ENCODE data around the gene SMARCA2.
A peak's percentile ranks its signal among the peaks of the same experiment; 100 is the strongest.

Gene SMARCA2

GRCh38 chr9:2013743-2014475, 1.2 kb upstream of the SMARCA2 start:
- peaks cover 6% of the 10 kb centered on the region for H3K4me1 ChIP-seq (ENCODE audit: control insufficient read depth, insufficient read depth, low read length, poor library complexity, severe bottlenecking)
- peak overlapping the region; percentile 83 for H3K4me3 ChIP-seq (ENCODE audit: insufficient read depth, low read depth, low read length, poor library complexity, severe bottlenecking)
- H3K9me3 ChIP-seq (ENCODE audit: control insufficient read depth, low read length), result no peaks in the 10 kb centered on the region
- H3K27ac ChIP-seq (ENCODE audit: insufficient read depth, low read length, poor library complexity, severe bottlenecking), result no peak overlapping the region
- H3K27me3 ChIP-seq (replicated peaks; ENCODE audit: control insufficient read depth, insufficient read depth, low read length, poor library complexity, severe bottlenecking), result no peaks in the 10 kb centered on the region
- no peak for DNase-seq
- no peaks in the 10 kb centered on the region for H3K36me3 ChIP-seq (ENCODE audit: control insufficient read depth, insufficient read depth, low read length)

- DNase-seq, result peak; percentile 17 to 38 (median 35)
- H3K27ac ChIP-seq (ENCODE audit: insufficient read depth, low read length, poor library complexity, severe bottlenecking), result peak overlapping the region; percentile 88
- H3K9me3 ChIP-seq (ENCODE audit: control insufficient read depth, low read length), result no peaks in the 10 kb centered on the region
These were observed 647 bp downstream of the SMARCA2 start for GRCh38 chr9:2015581-2016407.

GRCh38 chr9:2016408-2017330, 1.5 kb downstream of the SMARCA2 start:
- H3K4me1 ChIP-seq (ENCODE audit: control insufficient read depth, insufficient read depth, low read length, poor library complexity, severe bottlenecking), result peaks cover 24% of the 10 kb centered on the region
- no peaks in the 10 kb centered on the region for H3K36me3 ChIP-seq (ENCODE audit: control insufficient read depth, insufficient read depth, low read length)
- H3K27me3 ChIP-seq (replicated peaks; ENCODE audit: control insufficient read depth, insufficient read depth, low read length, poor library complexity, severe bottlenecking), result no peaks in the 10 kb centered on the region
- H3K27ac ChIP-seq (ENCODE audit: insufficient read depth, low read length, poor library complexity, severe bottlenecking), result peak overlapping the region; percentile 88
- peak overlapping the region; percentile 92 for H3K4me3 ChIP-seq (ENCODE audit: insufficient read depth, low read depth, low read length, poor library complexity, severe bottlenecking)
- DNase-seq, result peak; percentile 52 to 66 (median 63)
- no peaks in the 10 kb centered on the region for H3K9me3 ChIP-seq (ENCODE audit: control insufficient read depth, low read length)

More at GRCh38 chr9:2015581-2016407, 647 bp downstream of the SMARCA2 start:
- peak overlapping the region; percentile 92 for H3K4me3 ChIP-seq (ENCODE audit: insufficient read depth, low read depth, low read length, poor library complexity, severe bottlenecking)
- peaks cover 16% of the 10 kb centered on the region for H3K4me1 ChIP-seq (ENCODE audit: control insufficient read depth, insufficient read depth, low read length, poor library complexity, severe bottlenecking)
- no peaks in the 10 kb centered on the region for H3K36me3 ChIP-seq (ENCODE audit: control insufficient read depth, insufficient read depth, low read length)
- H3K27me3 ChIP-seq (replicated peaks; ENCODE audit: control insufficient read depth, insufficient read depth, low read length, poor library complexity, severe bottlenecking), result no peaks in the 10 kb centered on the region

- Histone ChIP-seq H3K36me3 (ENCODE audit: control insufficient read depth, insufficient read depth, low read length) (no peaks in the 10 kb centered on the region), H3K4me1 (ENCODE audit: control insufficient read depth, insufficient read depth, low read length, poor library complexity, severe bottlenecking) (peaks cover 33% of the 10 kb centered on the region)
- DNase-seq, result peak; percentile 74 to 78 (median 75)
These were observed 2.4 kb downstream of the SMARCA2 start for GRCh38 chr9:2017331-2018161.

GRCh38 chr9:2018162-2018643, 3.1 kb downstream of the SMARCA2 start:
- Histone ChIP-seq H3K36me3 (ENCODE audit: control insufficient read depth, insufficient read depth, low read length) (no peaks in the 10 kb centered on the region), H3K4me3 (ENCODE audit: insufficient read depth, low read depth, low read length, poor library complexity, severe bottlenecking) (peak overlapping the region; percentile 92), H3K9me3 (ENCODE audit: control insufficient read depth, low read length) (no peaks in the 10 kb centered on the region), H3K4me1 (ENCODE audit: control insufficient read depth, insufficient read depth, low read length, poor library complexity, severe bottlenecking) (peaks cover 39% of the 10 kb centered on the region), H3K27me3 (replicated peaks; ENCODE audit: control insufficient read depth, insufficient read depth, low read length, poor library complexity, severe bottlenecking) (no peaks in the 10 kb centered on the region), H3K27ac (ENCODE audit: insufficient read depth, low read length, poor library complexity, severe bottlenecking) (peak overlapping the region; percentile 88)
- DNase-seq, result no peak

More at GRCh38 chr9:2017331-2018161, 2.4 kb downstream of the SMARCA2 start:
- H3K27me3 ChIP-seq (replicated peaks; ENCODE audit: control insufficient read depth, insufficient read depth, low read length, poor library complexity, severe bottlenecking), result no peaks in the 10 kb centered on the region
- H3K4me3 ChIP-seq (ENCODE audit: insufficient read depth, low read depth, low read length, poor library complexity, severe bottlenecking), result peak overlapping the region; percentile 92
- peak overlapping the region; percentile 88 for H3K27ac ChIP-seq (ENCODE audit: insufficient read depth, low read length, poor library complexity, severe bottlenecking)
- H3K9me3 ChIP-seq (ENCODE audit: control insufficient read depth, low read length), result no peaks in the 10 kb centered on the region

- H3K27me3 ChIP-seq (replicated peaks; ENCODE audit: control insufficient read depth, insufficient read depth, low read length, poor library complexity, severe bottlenecking), result no peaks in the 10 kb centered on the region
- no peak for DNase-seq
- no peaks in the 10 kb centered on the region for H3K9me3 ChIP-seq (ENCODE audit: control insufficient read depth, low read length)
- H3K36me3 ChIP-seq (ENCODE audit: control insufficient read depth, insufficient read depth, low read length), result no peaks in the 10 kb centered on the region
- peaks cover 47% of the 10 kb centered on the region for H3K4me1 ChIP-seq (ENCODE audit: control insufficient read depth, insufficient read depth, low read length, poor library complexity, severe bottlenecking)
- H3K4me3 ChIP-seq (ENCODE audit: insufficient read depth, low read depth, low read length, poor library complexity, severe bottlenecking), result peak overlapping the region; percentile 92
- peak overlapping the region; percentile 88 for H3K27ac ChIP-seq (ENCODE audit: insufficient read depth, low read length, poor library complexity, severe bottlenecking)
These were observed 3.8 kb downstream of the SMARCA2 start for GRCh38 chr9:2018764-2019558.

GRCh38 chr9:2019723-2020122, 4.6 kb downstream of the SMARCA2 start:
- no peak for DNase-seq
- no peaks in the 10 kb centered on the region for H3K27me3 ChIP-seq (replicated peaks; ENCODE audit: control insufficient read depth, insufficient read depth, low read length, poor library complexity, severe bottlenecking)
- peaks cover 54% of the 10 kb centered on the region for H3K4me1 ChIP-seq (ENCODE audit: control insufficient read depth, insufficient read depth, low read length, poor library complexity, severe bottlenecking)
- H3K4me3 ChIP-seq (ENCODE audit: insufficient read depth, low read depth, low read length, poor library complexity, severe bottlenecking), result no peak overlapping the region
- H3K27ac ChIP-seq (ENCODE audit: insufficient read depth, low read length, poor library complexity, severe bottlenecking), result no peak overlapping the region
- no peaks in the 10 kb centered on the region for H3K9me3 ChIP-seq (ENCODE audit: control insufficient read depth, low read length)
- H3K36me3 ChIP-seq (ENCODE audit: control insufficient read depth, insufficient read depth, low read length), result no peaks in the 10 kb centered on the region

DNA sequence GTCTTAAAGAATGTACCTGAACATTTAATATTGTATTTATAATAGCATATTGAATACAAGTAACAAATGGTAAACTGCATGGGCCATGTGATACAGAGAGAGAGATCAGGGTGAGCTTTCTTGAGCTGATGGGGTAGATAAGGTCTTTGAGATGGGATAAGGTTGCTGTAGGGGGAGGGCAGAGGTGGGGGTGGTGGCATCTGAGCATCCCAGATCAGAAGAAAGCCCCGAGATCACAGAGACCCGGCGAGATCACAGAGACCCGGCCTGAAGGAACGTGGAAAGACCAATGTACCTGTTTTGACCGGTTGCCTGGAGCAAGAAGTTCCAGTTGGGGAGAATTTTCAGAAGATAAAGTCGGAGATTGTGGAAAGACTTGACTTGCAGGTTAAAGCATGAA, 6.6 kb downstream of the SMARCA2 start:
- Histone ChIP-seq H3K36me3 (ENCODE audit: control insufficient read depth, insufficient read depth, low read length) (no peaks in the 10 kb centered on the region), H3K27ac (ENCODE audit: insufficient read depth, low read length, poor library complexity, severe bottlenecking) (peak overlapping the region; percentile 50), H3K4me3 (ENCODE audit: insufficient read depth, low read depth, low read length, poor library complexity, severe bottlenecking) (peak overlapping the region; percentile 6), H3K9me3 (ENCODE audit: control insufficient read depth, low read length) (no peaks in the 10 kb centered on the region), H3K4me1 (ENCODE audit: control insufficient read depth, insufficient read depth, low read length, poor library complexity, severe bottlenecking) (peaks cover 68% of the 10 kb centered on the region), H3K27me3 (replicated peaks; ENCODE audit: control insufficient read depth, insufficient read depth, low read length, poor library complexity, severe bottlenecking) (no peaks in the 10 kb centered on the region)
- DNase-seq, result no peak

Measured in effector memory CD4-positive, alpha-beta T cell (primary cell).